Central memory CD8-positive, alpha-beta T cell (primary cell): ENCODE data around the gene KDM7A.
A peak's percentile ranks its signal among the peaks of the same experiment; 100 is the strongest.
"Not testable (repeated sequence)": the region's sequence is repeated elsewhere in the genome, so short reads cannot be mapped to it uniquely, and the experiment has no call there.

Experiments used
- ATAC-seq: fragments of 150-1000 bp; cut with Tn5 transposase; replicated peaks from 2 replicates; pipeline ENCODE4 v1.10.0; 2022; ENCODE audit warnings: mild to moderate bottlenecking, moderate FRiP score, moderate number of reproducible peaks; ENCODE audit not compliant: poor library complexity, severe bottlenecking; ENCODE audit errors: extremely low read depth
- DNase-seq, 2 donors: peaks; one replicate each; pipeline ENCODE4 v3.0.0; 2021; ENCODE audit warnings: low spot score in 2 of 2
- H3K27ac Mint-ChIP-seq: one replicate; pipeline ENCODE4 v1.8.0; 2022; ENCODE audit warnings: low read depth, mild to moderate bottlenecking, moderate library complexity, mixed read lengths
- H3K27me3 Mint-ChIP-seq: one replicate; pipeline ENCODE4 v1.8.0; 2022; ENCODE audit warnings: mixed read lengths
- H3K36me3 Mint-ChIP-seq: one replicate; pipeline ENCODE4 v1.8.0; 2022; ENCODE audit warnings: mild to moderate bottlenecking, moderate library complexity, mixed read lengths; ENCODE audit not compliant: insufficient read depth
- H3K4me1 Mint-ChIP-seq: one replicate; pipeline ENCODE4 v1.8.0; 2022; ENCODE audit warnings: mixed read lengths
- H3K4me3 Mint-ChIP-seq: one replicate; pipeline ENCODE4 v1.8.0; 2022; ENCODE audit warnings: mild to moderate bottlenecking, moderate library complexity, mixed read lengths
- H3K9me3 Mint-ChIP-seq: one replicate; pipeline ENCODE4 v1.8.0; 2022; ENCODE audit warnings: mixed read lengths

The KDM7A gene

DNA sequence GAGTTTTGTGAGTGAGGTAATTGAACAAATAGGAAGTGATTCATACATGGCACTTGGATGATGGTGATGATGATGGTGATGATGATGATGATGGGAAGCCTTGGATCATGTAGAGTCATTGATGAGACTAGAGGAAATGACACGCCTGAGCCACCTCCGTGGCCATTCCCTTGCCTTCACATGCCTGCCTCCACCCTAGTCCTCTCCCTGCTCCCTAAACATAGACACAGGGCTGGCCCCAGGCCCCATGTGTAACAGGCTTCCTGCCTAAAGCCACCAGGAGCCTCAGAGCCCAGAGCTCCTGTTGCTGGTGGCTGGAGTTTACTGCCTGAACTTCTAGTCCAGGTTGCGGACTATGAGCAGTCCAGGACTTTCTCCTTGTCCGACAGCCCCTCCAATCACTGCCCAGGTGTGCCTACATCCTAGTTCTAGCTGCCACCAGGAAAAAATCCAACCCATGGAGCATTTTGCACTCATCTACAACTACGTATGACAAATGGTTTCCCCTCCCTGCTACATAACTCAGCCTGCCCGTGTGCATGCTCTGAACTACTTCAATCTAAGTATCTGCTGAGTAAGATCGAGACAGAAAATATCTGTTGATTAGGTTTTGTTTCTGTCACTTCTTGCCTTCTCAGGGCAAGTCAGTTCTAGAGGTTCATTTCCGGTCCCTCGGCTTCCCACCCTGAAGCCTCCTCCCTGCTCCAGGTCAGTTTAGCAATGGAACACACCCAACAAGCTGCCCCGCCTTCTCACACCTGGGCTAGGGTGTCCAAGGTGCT, 35.5 kb upstream of the KDM7A start:
- Mint-ChIP-seq H3K4me3 (peak overlapping the region; percentile 56), H3K4me1 (peaks cover 48% of the 10 kb centered on the region), H3K27ac (peak overlapping the region; percentile 73), H3K9me3 (no peaks in the 10 kb centered on the region), H3K27me3 (no peaks in the 10 kb centered on the region), H3K36me3 (peaks cover 1% of the 10 kb centered on the region)
- no peak for DNase-seq
- no peak for ATAC-seq

DNA sequence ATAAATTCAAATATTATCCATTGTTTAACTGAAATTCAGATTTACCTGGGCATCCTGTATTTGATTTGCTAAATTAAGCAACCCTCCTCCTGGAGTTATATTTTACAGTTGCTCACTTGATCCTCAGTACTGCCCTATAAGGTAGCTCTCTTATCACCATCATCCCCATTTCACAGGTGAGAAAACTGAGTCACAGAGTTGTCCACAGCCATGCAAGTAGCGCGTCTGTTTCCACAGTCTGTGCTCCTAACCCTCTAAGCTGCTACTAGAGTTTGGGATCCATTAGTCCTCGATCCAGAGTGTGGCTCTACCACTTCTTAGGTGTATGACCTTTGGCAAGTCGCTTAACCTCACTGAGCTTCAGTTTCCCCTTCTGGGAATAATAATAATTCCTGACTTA, 34.9 kb upstream of the KDM7A start:
- Mint-ChIP-seq H3K4me1 (peaks cover 48% of the 10 kb centered on the region), H3K27me3 (no peaks in the 10 kb centered on the region), H3K36me3 (peaks cover 1% of the 10 kb centered on the region), H3K9me3 (no peaks in the 10 kb centered on the region), H3K27ac (peak overlapping the region; percentile 73), H3K4me3 (peak overlapping the region; percentile 56)
- ATAC-seq: no peak
- no peak for DNase-seq

DNA sequence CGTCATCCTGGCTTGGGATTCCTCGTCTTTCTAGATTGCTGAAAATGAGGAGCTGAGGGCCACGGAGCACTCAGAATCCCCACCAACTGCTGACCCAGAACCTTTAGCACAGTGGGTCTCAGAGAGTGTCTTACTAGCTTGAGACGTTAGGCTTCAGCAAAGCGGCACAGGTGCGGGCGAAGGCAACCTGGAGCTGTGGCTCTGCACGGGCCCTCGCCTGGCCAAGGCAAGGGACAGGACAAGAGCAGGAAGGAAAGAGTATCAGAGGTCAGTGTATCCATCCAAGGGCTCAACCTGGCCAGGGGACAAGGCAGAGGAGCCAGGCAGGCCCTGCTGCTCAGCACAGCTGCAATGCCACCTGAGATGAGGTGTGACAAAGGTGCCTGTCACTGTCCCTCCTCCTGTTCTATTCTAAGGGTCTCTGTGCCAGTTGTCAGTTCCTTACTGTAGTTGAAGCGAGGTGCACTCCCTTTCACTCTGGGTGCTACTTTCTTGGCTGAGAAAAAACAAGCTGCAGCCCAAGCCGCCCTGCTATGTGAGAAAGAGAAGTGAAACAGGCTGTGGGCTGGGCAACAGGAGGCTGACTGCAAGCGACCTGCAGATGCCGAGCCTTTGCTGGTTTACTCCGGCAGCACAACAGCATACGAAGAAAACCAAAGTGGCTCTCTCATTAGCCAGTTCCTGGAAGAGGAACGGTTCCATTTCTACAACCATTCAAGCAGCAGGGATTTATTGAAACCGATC, 33.3 kb upstream of the KDM7A start:
- H3K9me3 Mint-ChIP-seq: no peaks in the 10 kb centered on the region
- DNase-seq: peak in 1 of 2 donors; percentile 45

DNA sequence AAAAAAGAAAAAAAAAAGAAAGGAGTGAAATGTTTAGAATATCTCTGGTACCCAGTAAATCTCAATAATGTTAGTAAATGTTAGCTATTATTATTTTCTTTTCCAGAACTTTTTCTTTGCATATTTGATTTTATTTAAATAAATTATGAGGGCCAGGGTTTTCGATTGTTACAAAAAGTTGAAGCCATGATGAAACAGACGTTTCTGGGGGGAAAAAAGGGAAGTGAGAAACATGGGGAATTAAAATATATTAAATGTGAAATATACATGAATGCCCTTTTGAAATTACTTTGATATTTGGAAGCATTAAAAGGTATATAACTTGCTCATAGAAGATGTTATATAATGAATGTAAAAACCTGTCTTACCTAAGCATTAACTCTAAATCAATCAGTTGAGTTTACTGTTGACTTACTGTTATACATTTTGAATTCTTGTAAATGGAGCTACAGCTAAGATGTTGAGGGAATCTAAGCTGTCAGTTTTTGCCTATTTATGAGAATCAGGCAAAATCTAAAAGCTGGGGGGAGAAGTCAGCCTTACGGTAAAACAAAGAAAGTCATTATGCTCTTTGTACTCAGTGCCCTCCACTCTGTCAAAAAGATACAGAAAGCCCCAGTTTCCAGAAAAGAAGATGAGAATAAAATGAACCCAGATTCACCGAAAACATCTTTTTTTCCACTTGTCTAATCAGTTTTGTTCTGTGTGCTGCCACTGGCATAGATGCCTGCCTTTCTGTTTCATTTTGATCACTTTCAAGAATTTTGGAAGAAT, 30.0 kb upstream of the KDM7A start:
- Mint-ChIP-seq H3K4me3 (no peak overlapping the region), H3K36me3 (peaks cover 1% of the 10 kb centered on the region), H3K9me3 (no peaks in the 10 kb centered on the region), H3K27ac (no peak overlapping the region), H3K27me3 (no peaks in the 10 kb centered on the region), H3K4me1 (peaks cover 17% of the 10 kb centered on the region)
- DNase-seq: no peak
- no peak for ATAC-seq

More for the DNA sequence above, 33.3 kb upstream of the KDM7A start:
- peak; percentile 85 for ATAC-seq
- peak overlapping the region; percentile 63 for H3K4me3 Mint-ChIP-seq
- H3K27ac Mint-ChIP-seq: peak overlapping the region; percentile 81
- H3K27me3 Mint-ChIP-seq: no peaks in the 10 kb centered on the region
- peaks cover 1% of the 10 kb centered on the region for H3K36me3 Mint-ChIP-seq
- peaks cover 42% of the 10 kb centered on the region for H3K4me1 Mint-ChIP-seq

DNA sequence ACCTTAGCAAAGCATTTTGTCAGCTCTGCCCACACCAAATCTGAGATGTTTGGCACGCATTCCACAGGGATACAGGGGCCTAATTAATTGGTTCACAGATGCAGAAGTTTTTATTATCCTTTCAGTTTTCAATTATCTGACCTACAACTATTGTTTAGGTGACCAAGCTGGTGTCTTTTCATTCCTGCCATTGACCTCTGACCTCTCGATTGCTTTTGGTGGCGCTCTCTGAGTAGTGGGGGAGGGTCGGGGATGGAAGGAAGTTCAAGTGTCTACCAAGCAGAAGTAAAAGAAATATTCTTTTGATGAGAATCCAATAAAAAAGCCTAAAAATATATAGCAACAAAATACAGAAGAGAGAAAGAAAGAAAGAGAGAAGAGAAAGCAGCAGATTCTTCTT, 28.8 kb upstream of the KDM7A start:
- Mint-ChIP-seq H3K27me3 (no peaks in the 10 kb centered on the region), H3K27ac (no peak overlapping the region), H3K36me3 (peaks cover 1% of the 10 kb centered on the region), H3K4me1 (peaks cover 10% of the 10 kb centered on the region), H3K4me3 (no peak overlapping the region), H3K9me3 (no peaks in the 10 kb centered on the region)
- ATAC-seq (no peak), DNase-seq (no peak)

DNA sequence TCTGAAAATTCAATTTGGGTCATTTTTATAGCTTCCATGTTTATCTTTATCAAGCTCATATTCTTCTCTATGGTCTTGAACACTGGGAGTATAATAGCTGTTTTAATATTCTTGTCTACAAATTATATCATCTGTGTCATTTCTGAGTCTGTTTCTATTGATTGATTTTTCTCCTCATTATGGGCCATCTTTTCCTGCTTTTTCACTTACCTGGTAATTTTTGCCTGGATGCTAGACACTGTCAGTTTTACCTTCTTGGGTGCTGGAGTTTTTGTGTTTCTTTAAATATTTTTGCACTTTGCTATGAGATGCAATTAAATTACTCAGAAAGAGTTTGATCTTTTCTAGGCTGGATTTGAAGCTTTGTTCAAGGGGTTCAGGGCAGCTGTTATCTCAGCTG, 26.8 kb upstream of the KDM7A start:
- Mint-ChIP-seq H3K27me3 (no peaks in the 10 kb centered on the region), H3K27ac (no peak overlapping the region), H3K4me3 (no peak overlapping the region), H3K9me3 (no peaks in the 10 kb centered on the region), H3K36me3 (no peaks in the 10 kb centered on the region), H3K4me1 (no peaks in the 10 kb centered on the region)
- ATAC-seq (no peak), DNase-seq (no peak)

DNA sequence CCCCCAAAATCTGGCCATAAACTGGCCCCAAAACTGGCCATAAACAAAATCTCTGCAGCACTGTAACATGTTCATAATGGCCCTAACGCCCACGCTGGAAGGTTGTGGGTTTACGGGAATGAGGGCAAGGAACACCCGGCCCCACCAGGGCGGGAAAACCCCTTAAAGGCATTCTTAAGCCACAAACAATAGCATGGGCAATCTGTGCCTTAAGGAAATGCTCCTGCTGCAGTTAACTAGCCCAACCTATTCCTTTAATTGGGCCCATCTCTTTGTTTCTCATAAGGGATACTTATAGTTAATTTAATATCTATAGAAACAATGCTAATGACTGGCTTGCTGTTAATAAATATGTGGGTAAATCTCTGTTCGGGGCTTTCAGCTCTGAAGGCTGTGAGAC, 26.2 kb upstream of the KDM7A start:
- not testable (repeated sequence) for H3K4me3 Mint-ChIP-seq, H3K36me3 Mint-ChIP-seq, H3K9me3 Mint-ChIP-seq, DNase-seq, H3K27ac Mint-ChIP-seq, ATAC-seq, H3K4me1 Mint-ChIP-seq, H3K27me3 Mint-ChIP-seq

DNA sequence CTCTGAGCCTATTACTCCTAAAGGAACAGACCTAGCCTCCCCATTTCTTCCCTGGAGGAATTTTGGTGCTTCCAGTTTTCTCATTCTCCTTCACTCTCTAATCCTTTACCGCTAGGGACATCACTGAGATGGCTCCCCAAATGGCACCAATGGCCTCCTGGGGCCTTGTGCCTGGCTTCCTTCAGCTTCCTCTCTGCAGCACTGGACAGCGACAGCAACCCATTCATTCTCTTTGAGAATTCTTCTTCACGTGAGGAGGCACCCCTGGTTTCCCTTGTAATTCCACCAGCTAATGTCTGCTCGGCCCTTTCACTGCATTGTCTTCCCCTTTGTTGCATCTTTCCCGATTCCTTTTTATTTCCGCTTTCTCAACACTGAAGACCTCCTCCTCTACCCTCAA, 24.6 kb upstream of the KDM7A start:
- no peak for DNase-seq
- Mint-ChIP-seq H3K36me3 (no peaks in the 10 kb centered on the region), H3K27me3 (no peaks in the 10 kb centered on the region), H3K4me1 (no peaks in the 10 kb centered on the region), H3K9me3 (no peaks in the 10 kb centered on the region), H3K27ac (no peak overlapping the region), H3K4me3 (no peak overlapping the region)
- ATAC-seq: no peak

DNA sequence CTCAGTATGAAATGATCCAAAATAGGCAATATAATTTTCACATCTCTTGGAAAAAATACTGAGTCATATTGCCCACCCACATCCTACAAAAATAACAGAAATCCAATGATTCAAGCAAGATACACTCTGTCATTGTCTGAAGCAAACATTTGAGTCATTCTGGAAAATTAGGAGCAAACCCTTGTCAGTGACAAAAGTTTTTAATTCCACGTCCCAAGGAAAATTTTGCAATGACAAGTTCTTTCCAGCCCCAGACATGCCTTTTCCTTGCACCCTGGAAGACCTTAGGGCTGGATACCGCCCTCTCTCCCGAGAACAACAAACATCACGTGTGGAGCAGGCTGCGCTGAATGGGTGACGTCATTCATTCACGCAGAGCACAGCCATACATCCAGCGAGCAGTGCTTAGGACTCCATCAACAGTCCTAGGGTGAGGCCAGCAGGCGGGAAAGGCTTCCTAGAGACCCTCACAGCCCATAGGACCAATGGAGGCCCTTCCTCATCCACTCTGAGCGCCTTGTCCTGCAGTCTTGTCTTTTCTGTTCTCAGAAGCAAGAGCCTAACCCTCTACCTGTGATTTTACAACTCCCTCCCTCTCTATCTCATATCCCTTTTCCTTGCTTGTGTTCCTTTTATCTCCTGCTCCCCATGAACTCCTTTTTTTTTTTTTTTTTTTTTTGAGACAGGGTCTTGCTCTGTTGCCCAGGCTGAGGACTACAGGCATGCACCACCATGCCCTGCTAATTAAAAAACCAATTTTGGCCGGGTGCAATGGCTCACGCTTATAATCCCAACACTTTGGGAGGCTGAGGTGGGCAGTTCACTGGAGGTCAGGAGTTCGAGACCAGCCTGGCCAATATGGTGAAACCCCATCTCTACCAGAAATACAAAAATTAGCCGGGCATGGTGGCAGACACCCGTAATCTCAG, 23.5 kb upstream of the KDM7A start:
- Mint-ChIP-seq H3K36me3 (no peaks in the 10 kb centered on the region), H3K4me1 (no peaks in the 10 kb centered on the region), H3K27me3 (no peaks in the 10 kb centered on the region), H3K9me3 (no peaks in the 10 kb centered on the region), H3K27ac (no peak overlapping the region), H3K4me3 (no peak overlapping the region)
- DNase-seq (no peak), ATAC-seq (no peak)

DNA sequence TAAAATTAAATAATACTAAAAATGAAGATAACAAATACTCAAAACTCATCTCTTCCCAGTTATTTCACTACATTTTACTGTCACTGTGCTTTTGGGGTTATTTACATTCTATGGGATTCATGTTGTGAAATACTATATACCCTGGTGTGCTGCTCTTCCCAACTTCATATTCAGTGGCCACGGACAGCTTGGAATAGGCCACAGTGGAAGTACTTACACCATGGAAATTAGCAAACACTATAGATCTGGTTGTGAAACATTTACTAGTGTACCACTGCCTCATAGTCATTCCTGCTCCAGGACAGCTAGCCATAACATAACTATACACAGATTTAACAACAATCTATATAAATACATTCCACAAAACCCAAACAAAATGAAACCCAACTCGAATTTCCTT, 21.2 kb upstream of the KDM7A start:
- H3K36me3 Mint-ChIP-seq: no peaks in the 10 kb centered on the region
- H3K4me3 Mint-ChIP-seq: no peak overlapping the region
- H3K9me3 Mint-ChIP-seq: no peaks in the 10 kb centered on the region
- H3K4me1 Mint-ChIP-seq: no peaks in the 10 kb centered on the region
- no peak overlapping the region for H3K27ac Mint-ChIP-seq
- DNase-seq (no peak), ATAC-seq (no peak)
- no peaks in the 10 kb centered on the region for H3K27me3 Mint-ChIP-seq

DNA sequence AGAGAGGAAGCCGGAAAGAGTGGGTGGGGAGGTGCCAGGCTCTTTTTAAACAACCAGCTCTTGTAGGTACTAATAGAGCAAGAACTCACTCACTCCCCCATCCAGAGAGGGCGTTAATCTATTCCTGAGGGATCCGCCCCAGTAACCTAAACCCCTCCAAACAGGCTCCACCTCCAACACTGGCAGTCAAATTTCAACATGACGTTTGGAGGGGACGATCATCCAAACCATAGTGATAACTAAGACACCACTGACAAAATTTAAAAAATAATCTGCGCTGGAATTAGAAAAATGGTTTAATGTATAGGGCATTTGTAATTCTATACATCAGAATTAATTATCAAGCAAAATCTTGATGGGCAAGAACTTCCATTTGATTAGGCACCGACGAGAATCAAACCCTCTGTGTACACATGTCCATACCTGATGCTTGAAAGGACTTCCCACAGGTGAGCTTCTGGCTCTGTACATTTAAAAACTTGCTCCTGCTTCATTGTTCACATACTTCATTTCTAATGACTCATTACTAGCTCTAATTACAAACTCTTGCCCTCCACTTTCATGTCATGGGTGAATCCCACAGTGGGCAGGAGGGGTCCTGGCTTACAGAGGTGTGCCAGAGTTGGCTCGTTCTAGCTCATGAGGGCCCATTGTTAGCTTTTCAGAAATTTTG, 20.6 kb upstream of the KDM7A start:
- H3K36me3 Mint-ChIP-seq: no peaks in the 10 kb centered on the region
- H3K27me3 Mint-ChIP-seq: no peaks in the 10 kb centered on the region
- no peak overlapping the region for H3K27ac Mint-ChIP-seq
- no peak overlapping the region for H3K4me3 Mint-ChIP-seq
- ATAC-seq (no peak), DNase-seq (no peak)
- no peaks in the 10 kb centered on the region for H3K9me3 Mint-ChIP-seq
- H3K4me1 Mint-ChIP-seq: no peaks in the 10 kb centered on the region
